Left colon (tissue), 2 donors: ENCODE measurements around the gene PIK3C2A. TPM values are rescaled to one million over a fixed set of nuclear protein-coding genes. Genes with fewer than 3 reads are reported as not detected.

Source experiments
- ATAC-seq: fragments of 200-7000 bp; cut with Tn5 transposase; one replicate; pipeline ENCODE4 v1.9.1; 2020; ENCODE audit warnings: mild to moderate bottlenecking, moderate library complexity
- DNase-seq, 2 donors: peaks; one replicate each; pipeline ENCODE4 v3.0.0-alpha.2; 2020
- intact Hi-C, 2 donors: fragments of 100-400 bp; cut with DNase I in 1 of 2; cut with micrococcal nuclease in 1 of 2; formaldehyde crosslinking; loops; one replicate each; pipeline versions ENCODE4 v1.11.2 to v1.14.0; 2022; cut with DNase I, micrococcal nuclease
- total RNA-seq, 2 donors: library from RNA; stranded (reverse); fragmentation: NEBNext Ultra II Directional; extraction: Animal tissue kit (Norgen Biotek cat#: 25700); gene quantifications; one replicate each; pipeline ENCODE4 v1.2.1, GENCODE V29; 2021
- donor health status: DM: no; HTN: no; CAD: no.
- donor health status: DM: yes; HTN: yes; CAD: no.

The PIK3C2A gene
- total RNA-seq, 2 donors from 2014 or later = 49.7 to 54.6 TPM

DNA sequence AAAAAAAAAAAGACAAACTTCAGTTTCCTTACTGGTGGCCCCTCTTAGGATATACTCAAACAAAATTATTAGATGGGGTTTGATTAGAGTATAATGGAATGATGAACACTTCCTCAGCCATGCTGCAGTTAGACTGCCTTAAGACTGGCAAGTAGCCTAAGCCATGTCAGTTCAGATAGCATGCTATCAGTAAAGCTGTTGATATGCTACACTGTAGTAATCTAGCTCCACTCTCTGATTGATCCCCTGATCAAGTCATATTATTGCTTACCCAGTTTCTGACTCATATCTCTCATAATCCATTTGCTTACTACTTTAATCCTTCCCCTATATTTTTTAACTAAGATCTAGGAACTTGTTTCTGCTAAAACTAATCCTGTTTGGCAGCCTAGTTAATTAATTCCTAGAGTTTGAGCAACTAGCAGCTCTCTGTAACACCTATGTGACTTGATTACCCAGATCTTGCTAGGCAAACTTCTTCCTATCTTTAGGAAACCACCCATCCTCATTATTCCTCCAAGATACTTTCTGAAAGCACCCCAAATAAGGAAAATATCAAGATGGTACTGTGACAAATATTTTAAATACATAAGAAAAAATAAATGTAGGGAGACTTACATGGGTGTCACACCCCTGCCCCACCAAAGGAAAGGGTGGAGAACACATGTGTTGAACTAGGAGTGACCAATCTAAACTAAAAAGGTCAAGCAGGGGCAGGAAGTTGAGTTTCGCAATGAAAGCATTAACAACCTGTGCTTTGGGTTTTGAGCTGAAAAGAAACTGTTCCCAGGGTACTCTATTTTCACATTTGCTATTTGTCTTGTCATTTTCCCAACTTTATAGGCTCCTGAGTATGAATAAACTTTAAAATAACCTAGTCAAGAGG lies 43.2 kb downstream of the PIK3C2A start:
- ATAC-seq = peak; percentile 70

DNA sequence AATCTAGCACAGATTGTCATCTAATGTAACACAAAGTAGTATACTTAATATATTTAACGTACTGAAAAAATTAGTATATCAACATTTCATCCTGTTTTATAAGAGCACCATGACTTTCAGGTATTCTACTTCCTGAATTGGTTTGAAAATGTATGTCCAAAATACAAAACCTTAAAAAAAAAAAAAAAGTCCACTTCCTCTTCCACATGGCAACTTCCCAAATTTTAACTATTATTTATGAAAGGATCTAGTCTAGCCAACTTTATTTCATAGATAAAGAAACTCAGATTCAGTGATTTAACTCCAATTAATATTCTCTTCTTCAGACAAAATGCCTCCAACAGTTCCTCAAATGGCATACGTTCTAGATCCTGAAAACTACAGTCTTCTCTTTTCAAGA lies 44.0 kb downstream of the PIK3C2A start:
- no peak for DNase-seq
- no peak for ATAC-seq
- intact Hi-C loops = no loop called here

More for the DNA sequence above, 43.2 kb downstream of the PIK3C2A start:
- no peak for DNase-seq
- intact Hi-C loops = no loop called here

DNA sequence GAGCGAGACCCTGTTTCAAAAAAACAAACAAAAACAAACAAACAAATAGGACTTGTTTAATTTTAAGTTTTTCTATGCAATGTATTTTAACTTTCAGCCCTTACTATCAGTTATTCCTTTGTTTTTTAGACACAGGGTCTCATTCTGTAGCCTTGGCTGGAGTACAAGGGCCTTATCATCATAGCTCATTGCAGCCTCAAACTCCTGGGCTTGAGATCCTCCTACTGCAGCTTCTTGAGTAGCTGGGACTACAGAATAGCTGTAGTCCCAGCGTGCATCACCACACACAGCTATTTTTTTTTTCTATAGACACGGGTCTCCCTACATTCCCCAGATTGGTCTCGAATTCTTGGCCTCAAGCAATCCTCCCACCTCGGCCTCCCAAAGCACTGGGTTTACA lies 44.5 kb downstream of the PIK3C2A start:
- DNase-seq = no peak
- intact Hi-C loops = no loop called here
- no peak for ATAC-seq

DNA sequence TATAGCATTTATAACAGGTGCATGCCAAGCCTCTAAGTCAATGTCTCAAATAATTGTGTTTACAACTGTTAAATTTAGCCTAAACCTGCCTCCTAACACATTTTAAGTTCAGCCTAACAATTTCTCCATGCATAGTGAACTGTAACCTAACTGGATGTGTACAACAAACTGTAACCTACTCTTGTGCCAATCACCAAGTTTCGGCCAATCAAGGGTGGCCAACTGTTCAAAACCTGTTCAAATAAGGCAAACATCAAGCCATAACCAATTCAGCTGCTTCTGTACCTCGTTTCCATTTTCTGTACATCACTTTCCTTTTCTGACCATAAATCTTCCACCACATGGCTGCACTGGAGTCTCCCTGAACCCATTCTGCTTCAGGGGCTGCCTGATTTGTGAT lies 45.4 kb downstream of the PIK3C2A start:
- DNase-seq (no peak), ATAC-seq (no peak)
- intact Hi-C loops = no loop called here

DNA sequence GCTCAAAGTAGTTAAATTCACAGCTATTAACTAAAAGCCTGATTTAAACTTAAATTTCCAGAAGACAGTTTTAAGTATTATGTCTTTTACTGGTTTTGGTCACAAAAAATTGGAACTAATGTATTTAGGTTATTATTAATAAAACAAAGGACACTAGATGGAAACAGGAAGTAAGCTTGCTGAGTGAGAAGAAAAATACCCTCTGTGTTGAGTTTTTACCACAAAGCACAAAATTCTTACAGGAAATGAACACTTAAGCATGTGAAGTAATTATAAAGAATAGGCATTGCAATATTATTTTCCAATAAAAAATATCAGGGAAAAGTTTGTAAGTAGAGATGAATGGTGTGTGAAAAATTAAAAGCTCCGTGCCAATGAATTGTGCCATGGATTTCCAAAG lies 46.3 kb downstream of the PIK3C2A start:
- intact Hi-C loops = no loop called here
- ATAC-seq = no peak
- DNase-seq = no peak

DNA sequence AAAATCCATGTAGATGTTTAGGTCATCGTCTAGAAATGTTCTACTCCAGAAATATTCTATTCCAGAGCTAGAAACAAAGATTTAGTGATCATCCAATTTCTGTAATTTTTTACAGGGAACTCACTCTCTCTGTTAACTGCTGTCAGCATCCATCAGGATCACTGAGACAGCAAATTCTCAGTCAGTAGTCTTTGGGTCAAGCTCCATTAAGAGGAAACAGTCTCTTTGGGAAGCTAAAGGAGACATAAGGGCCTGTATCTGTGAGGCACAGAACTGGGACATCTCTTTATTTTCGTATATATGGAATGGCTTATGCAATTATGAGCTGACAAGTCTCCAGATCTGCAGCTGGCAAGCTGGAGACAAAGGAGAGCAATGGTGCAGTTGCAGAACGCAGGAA lies 48.3 kb downstream of the PIK3C2A start:
- ATAC-seq = no peak
- DNase-seq = no peak
- intact Hi-C loops = no loop called here

Other genes with a start within 250 kb of the PIK3C2A start
- 100 to 1,000 TPM in 1 of 2 donors, 10 to 100 TPM in 1; 81.3 to 110 TPM for gene PLEKHA7, start 193.6 kb downstream of the PIK3C2A start, total RNA-seq
- 100 to 1,000 TPM; 635 to 695 TPM for gene RPS13, start 130.3 kb downstream of the PIK3C2A start, total RNA-seq
- 10 to 100 TPM; 46.6 to 53.6 TPM for gene NUCB2, start 68.8 kb upstream of the PIK3C2A start, total RNA-seq
- 10 to 100 TPM; 13.1 to 16.5 TPM for gene NCR3LG1, start 143.8 kb upstream of the PIK3C2A start, total RNA-seq
- gene KCNJ11, start 180.7 kb upstream of the PIK3C2A start, total RNA-seq = 1 to 10 TPM; 2.1 to 6.9 TPM